K562 (cell line): ENCODE data around the gene MAD2L1BP. TPM values are rescaled to one million over a fixed set of nuclear protein-coding genes. Genes with fewer than 3 reads are reported as not detected.

Experiments
- ATAC-seq: fragments of 200-7000 bp; cut with Tn5 transposase; 3 replicates; pipeline ENCODE4 v1.9.1; 2020; ENCODE audit warnings: moderate library complexity
- BruUV-seq: library from RNA; stranded (reverse); fragments of 400-500 nt; replicated peaks from 2 replicates; lab custom pipeline; 2021; lab: Mats Ljungman, UMichigan
- CTCF ChIA-PET: fragments of 300-600 bp; formaldehyde crosslinking; extraction: SDS; loops from one replicate; lab custom pipeline; 2021; ENCODE audit warnings: low intra/inter-chr PET ratio; lab: Yijun Ruan, JAX
- POLR2A ChIA-PET: fragments of 300-600, 350-650 bp; sonication (Branson Sonifier 250); formaldehyde crosslinking; extraction: SDS; loops from one replicate; lab custom pipeline; 2021; ENCODE audit warnings: antibody characterized with exemption, inconsistent platforms; lab: Yijun Ruan, JAX
- DNase-seq, 4 experiments: peaks; one replicate each; pipeline versions ENCODE4 v3.0.0 to v3.0.0-alpha.2; 2011 to 2018; ENCODE audit warnings: low spot score in 3 of 4, mixed read lengths in 3 of 4; ENCODE audit errors: extremely low read depth in 1 of 4
- FAIRE-seq: peaks from 2 replicates; lab custom pipeline; 2011; peaks lifted over from hg19 to GRCh38; lab: Jason Lieb, UNC
- H2AFZ ChIP-seq: 2 replicates; pipeline ENCODE4 v1.6.0; 2011; ENCODE audit warnings: low read depth, low read length, control low read depth, inconsistent platforms
- H3K27ac ChIP-seq: fragments of 200-600 bp; 3 replicates; pipeline ENCODE4 v1.8.0; 2011; ENCODE audit warnings: low read depth, mild to moderate bottlenecking, control low read depth, inconsistent platforms, low read length, moderate library complexity, mixed read lengths; ENCODE audit errors: extremely low read depth
- H3K27me3 ChIP-seq, 2 experiments: fragments of 300-600 bp in 1 of 2; 2 replicates in 1 of 2; 3 replicates in 1 of 2; pipeline versions ENCODE4 v1.6.0 to v1.8.0; 2011; ENCODE audit warnings: inconsistent platforms in 2 of 2, low read length in 2 of 2, mild to moderate bottlenecking in 1 of 2, mixed read lengths in 1 of 2, moderate library complexity in 1 of 2; ENCODE audit not compliant: control insufficient read depth in 2 of 2, insufficient read depth in 2 of 2
- H3K36me3 ChIP-seq: fragments of 300-600 bp; 3 replicates; pipeline ENCODE4 v1.8.0; 2011; ENCODE audit warnings: mild to moderate bottlenecking, low read length, inconsistent platforms; ENCODE audit not compliant: control insufficient read depth, insufficient read depth
- H3K4me1 ChIP-seq, 2 experiments: fragments of 200-600 bp in 1 of 2; replicated peaks in 1 of 2; 2 replicates in 1 of 2; 3 replicates in 1 of 2; pipeline versions ENCODE4 v1.5.1 to v1.8.0; 2011; ENCODE audit warnings: inconsistent platforms in 2 of 2, low read length in 2 of 2, mild to moderate bottlenecking in 1 of 2, mixed read lengths in 1 of 2, moderate library complexity in 1 of 2; ENCODE audit not compliant: control insufficient read depth in 2 of 2, insufficient read depth in 2 of 2
- H3K4me2 ChIP-seq: 2 replicates; pipeline ENCODE4 v1.6.1; 2011; ENCODE audit warnings: low read length, control low read depth, inconsistent platforms, mixed read lengths; ENCODE audit not compliant: insufficient read depth
- H3K4me3 ChIP-seq: fragments of 200-600 bp; sonication (generic), shearing (Covaris generic); 2 replicates; pipeline ENCODE4 v1.5.1; 2016; ENCODE audit warnings: control low read depth, inconsistent platforms
- H3K79me2 ChIP-seq: fragments of 200-600 bp; 3 replicates; pipeline ENCODE4 v1.8.0; 2011; ENCODE audit warnings: low read length, inconsistent platforms; ENCODE audit not compliant: control insufficient read depth, insufficient read depth
- H3K9ac ChIP-seq, 2 experiments: 2 replicates each; pipeline versions ENCODE4 v1.6.0 to v1.6.1; 2011; ENCODE audit warnings: low read depth in 2 of 2, low read length in 2 of 2, control low read depth in 1 of 2, inconsistent platforms in 1 of 2, mild to moderate bottlenecking in 1 of 2, mixed read lengths in 1 of 2; ENCODE audit not compliant: insufficient read depth in 1 of 2
- H3K9me1 ChIP-seq: one replicate; pipeline ENCODE4 v1.6.0; 2011; ENCODE audit warnings: inconsistent platforms, mild to moderate bottlenecking, low read length, moderate library complexity; ENCODE audit not compliant: control insufficient read depth, insufficient read depth
- H3K9me3 ChIP-seq: replicated peaks from 2 replicates; pipeline ENCODE4 v1.5.1; 2011; ENCODE audit warnings: low read depth, low read length, inconsistent platforms; ENCODE audit not compliant: control insufficient read depth, insufficient read depth
- H4K20me1 ChIP-seq: replicated peaks from 2 replicates; pipeline ENCODE4 v1.6.1; 2011; ENCODE audit warnings: low read length, inconsistent platforms, mixed read lengths; ENCODE audit not compliant: control insufficient read depth, insufficient read depth
- E2F3 ChIP-seq: fragments of 250-450 bp; sonication (Bioruptor Pico); IDR thresholded peaks from 2 replicates; pipeline ENCODE4 v1.4.0; 2020; ENCODE audit warnings: mild to moderate bottlenecking
- FOXA3 ChIP-seq, 2 experiments: fragments of 450-650 bp in 1 of 2; sonication (generic) in 1 of 2; formaldehyde crosslinking; IDR thresholded peaks in 1 of 2; conservative IDR thresholded peaks in 1 of 2; 2 replicates each; pipeline versions ENCODE4 v1.4.0 to v1.8.0; 2020 to 2022; ENCODE audit warnings: mild to moderate bottlenecking in 2 of 2, missing genetic modification reagents in 1 of 2
- POLR2B ChIP-seq: fragments of 450-650 bp; IDR thresholded peaks from 2 replicates; pipeline ENCODE4 v1.6.1; 2018; ENCODE audit warnings: low read depth; ENCODE audit not compliant: partially characterized antibody
- PTTG1 ChIP-seq: fragments of 450-650 bp; IDR thresholded peaks from 2 replicates; pipeline ENCODE4 v1.6.1; 2016; ENCODE audit warnings: low read depth, mild to moderate bottlenecking, missing genetic modification characterization, missing compliant biosample characterization
- RBM22 ChIP-seq: fragments of 200-400 bp; formaldehyde crosslinking; IDR thresholded peaks from 2 replicates; pipeline ENCODE4 v1.6.1; 2018; ENCODE audit warnings: low read length, low read depth; ENCODE audit not compliant: poor library complexity, severe bottlenecking
- WGBS: fragments of 100-300 bp; shearing (Covaris generic); methylation state at CpG from one replicate; pipeline ENCODE4 v1.1.6; 2016; ENCODE audit warnings: low coverage, mixed read lengths; ENCODE audit not compliant: insufficient coverage; ENCODE audit errors: missing lambda C conversion rate; 5-methylcytosine and 5-hydroxymethylcytosine counted together
- in situ Hi-C: fragments of 300-500 bp; cut with MboI; formaldehyde crosslinking; loops from 4 replicates; pipeline ENCODE4 v1.15.0; 2018; ENCODE audit warnings: inconsistent platforms, mixed read lengths
- intact Hi-C: fragments of 100-400 bp; cut with micrococcal nuclease; formaldehyde crosslinking; loops from 2 replicates; pipeline ENCODE4 v1.14.2; 2022
- polyA plus RNA-seq, 8 experiments: library from polyadenylated mRNA; depleted of rRNA in 4 of 8; stranded (reverse) in 5 of 8; unstranded in 3 of 8; fragments of >200 nt; fragmentation: Nextera tagmentation in 2 of 8; fragmentation: Illumina TruSeq in 1 of 8; extraction: Ambion mirVana in 2 of 8; extraction: Trizol in 1 of 8; gene quantifications; 2 replicates each; pipeline versions ENCODE4 v1.2.1 to v1.2.3, GENCODE V29; 2011 to 2014; ENCODE audit warnings: inconsistent platforms in 1 of 8, missing spikeins in 1 of 8
- total RNA-seq, 7 experiments: library from RNA; depleted of rRNA in 6 of 7; stranded (reverse); fragments of >200 nt in 6 of 7; fragmentation: Illumina TruSeq in 2 of 7; extraction: Trizol in 2 of 7; gene quantifications; 2 replicates each; pipeline versions ENCODE4 v1.2.1 to v1.2.3, GENCODE V29; 2011 to 2021; ENCODE audit warnings: low replicate concordance in 1 of 7
- TF ChIP-seq, protein P1 (sequence below): fragments of 450-650 bp; IDR thresholded peaks from 2 replicates; pipeline ENCODE4 v1.6.1; 2016; ENCODE audit warnings: borderline replicate concordance
- TF ChIP-seq, protein P2 (sequence below): fragments of 450-650 bp; IDR thresholded peaks from 2 replicates; pipeline ENCODE4 v1.6.1; 2016
- TF ChIP-seq, protein P3 (sequence below): conservative IDR thresholded peaks from 2 replicates; pipeline ENCODE4 v1.6.1; 2011; ENCODE audit warnings: low read depth, mild to moderate bottlenecking, low read length; ENCODE audit not compliant: control insufficient read depth
- TF ChIP-seq, protein P4 (sequence below): sonication (generic); formaldehyde crosslinking; IDR thresholded peaks from 2 replicates; pipeline ENCODE4 v1.8.1; 2023; ENCODE audit warnings: mild to moderate bottlenecking, missing genetic modification reagents
- TF ChIP-seq, protein P5 (sequence below): fragments of 200-800 bp; sonication (Bioruptor generic); IDR thresholded peaks from 2 replicates; pipeline ENCODE4 v1.6.1; 2017; ENCODE audit warnings: missing genetic modification characterization, missing compliant biosample characterization

The MAD2L1BP gene
- total and polyA plus RNA-seq, 9 of the 15 experiments (the other 6 are each of a cell fraction or from before 2014, with no cell fraction given), result 69.7 to 321 (median 111) TPM

DNA sequence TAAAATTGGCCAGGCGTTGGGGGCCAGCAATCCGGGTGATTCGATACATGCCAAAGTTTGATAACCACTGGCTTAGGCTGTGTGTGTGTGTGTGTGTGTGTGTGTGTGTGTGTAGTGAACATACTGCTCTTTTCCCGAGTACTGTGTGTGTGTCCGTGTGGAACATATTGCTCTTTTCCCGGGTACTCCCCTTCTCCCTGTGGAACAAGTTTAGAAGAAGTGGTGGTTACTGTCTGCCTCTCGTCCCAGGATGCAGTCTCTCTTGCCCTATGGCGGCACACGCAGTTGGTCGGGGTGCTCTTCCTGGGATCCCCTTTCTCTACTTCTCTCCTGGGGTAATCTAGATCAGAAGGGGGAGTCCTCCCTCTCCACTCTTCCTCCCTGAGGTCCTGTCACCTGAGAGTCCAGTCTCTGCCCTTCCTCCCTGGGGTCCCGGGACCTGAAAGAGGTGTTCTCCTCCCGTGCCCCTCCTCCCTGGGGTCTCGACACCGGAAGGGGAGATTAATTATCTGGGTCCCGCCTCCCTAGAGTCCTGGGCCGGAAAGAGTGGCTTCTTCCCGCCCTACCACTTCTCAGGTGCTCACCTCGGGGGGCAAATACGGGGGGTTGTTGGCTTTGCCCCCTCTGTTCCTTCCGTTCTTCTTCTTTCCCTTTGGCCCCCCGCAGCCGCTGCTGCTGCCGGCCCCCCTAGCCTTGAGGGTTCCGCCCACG, 7.1 kb upstream of the MAD2L1BP start (continued):
- TF ChIP-seq, protein P1, sequence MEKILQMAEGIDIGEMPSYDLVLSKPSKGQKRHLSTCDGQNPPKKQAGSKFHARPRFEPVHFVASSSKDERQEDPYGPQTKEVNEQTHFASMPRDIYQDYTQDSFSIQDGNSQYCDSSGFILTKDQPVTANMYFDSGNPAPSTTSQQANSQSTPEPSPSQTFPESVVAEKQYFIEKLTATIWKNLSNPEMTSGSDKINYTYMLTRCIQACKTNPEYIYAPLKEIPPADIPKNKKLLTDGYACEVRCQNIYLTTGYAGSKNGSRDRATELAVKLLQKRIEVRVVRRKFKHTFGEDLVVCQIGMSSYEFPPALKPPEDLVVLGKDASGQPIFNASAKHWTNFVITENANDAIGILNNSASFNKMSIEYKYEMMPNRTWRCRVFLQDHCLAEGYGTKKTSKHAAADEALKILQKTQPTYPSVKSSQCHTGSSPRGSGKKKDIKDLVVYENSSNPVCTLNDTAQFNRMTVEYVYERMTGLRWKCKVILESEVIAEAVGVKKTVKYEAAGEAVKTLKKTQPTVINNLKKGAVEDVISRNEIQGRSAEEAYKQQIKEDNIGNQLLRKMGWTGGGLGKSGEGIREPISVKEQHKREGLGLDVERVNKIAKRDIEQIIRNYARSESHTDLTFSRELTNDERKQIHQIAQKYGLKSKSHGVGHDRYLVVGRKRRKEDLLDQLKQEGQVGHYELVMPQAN, result peak; percentile 60; the same call in 1 of the 2 replicates

DNA sequence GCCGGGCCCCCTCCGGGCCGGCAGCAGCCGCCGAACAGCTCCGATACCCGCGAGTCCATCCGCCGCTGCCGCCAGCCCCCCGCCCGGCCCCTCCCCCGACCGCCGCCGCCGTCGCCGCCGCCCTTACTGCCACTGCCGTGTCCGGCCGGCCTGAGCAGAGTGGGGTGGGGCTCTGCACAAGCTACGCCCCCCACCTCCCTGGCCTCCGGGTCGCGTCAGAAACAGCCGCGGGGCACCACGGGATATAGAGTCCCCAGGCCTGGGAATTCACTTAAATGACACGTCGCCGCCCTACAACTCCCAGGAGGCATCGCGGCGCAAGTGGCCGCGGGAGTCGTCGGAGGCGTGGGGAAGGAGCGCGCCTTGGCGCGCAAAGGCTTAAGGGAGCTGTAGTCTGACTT, 6.5 kb upstream of the MAD2L1BP start, which contains the start of gene GTPBP2:
TSS of gene GTPBP2 (minus strand) at position 161 of the 401 bp plus-strand sequence. CDS start at position 59, 102 bp downstream.
- DNase-seq (peak; percentile 95 to 100 (median 96)), ATAC-seq (peak; percentile 79), FAIRE-seq (peak; percentile 93)
- Histone ChIP-seq H3K9me3 (no peaks in the 10 kb centered on the region), H4K20me1 (no peaks in the 10 kb centered on the region), H3K27me3 (no peaks in the 10 kb centered on the region; a peak in 1 of 5 replicates), H3K27ac (peak within 1 kb of the TSS; percentile 99), H3K4me3 (peak within 1 kb of the TSS; percentile 58), H3K9me1 (peaks cover 9% of the 10 kb centered on the region), H3K4me2 (peak within 1 kb of the TSS; percentile 99), H3K9ac (peak within 1 kb of the TSS; percentile 95 to 99), H3K36me3 (peaks cover 35% of the 10 kb centered on the region), H2AFZ (peak within 1 kb of the TSS; percentile 62), H3K4me1 (peaks cover 39 to 57% of the 10 kb centered on the region in 2 experiments), H3K79me2 (peaks cover 59% of the 10 kb centered on the region)
- POLR2A ChIA-PET, result interaction anchor here (0.6 to 11.8 kb wide), 62 partner anchors 8 to 1682 kb away, joined by 3 to 206 read pairs (median 4); partner anchors contain the start of genes CNPY3, HSP90AB1, POLH and POLR1C
- no TSS peak for BruUV-seq
- intact Hi-C loops (loop anchor here (2.0 to 5.0 kb wide), 3 partner anchors 38 to 498 kb away; partner anchors contain the start of genes MRPL14, POLH, TMEM63B and XPO5), in situ Hi-C loops (no loop called here)
- CTCF ChIA-PET, result no interaction called here
- under 1% methylated on average over 29 of the region's 46 CpGs for WGBS
- TF ChIP-seq, protein P2, sequence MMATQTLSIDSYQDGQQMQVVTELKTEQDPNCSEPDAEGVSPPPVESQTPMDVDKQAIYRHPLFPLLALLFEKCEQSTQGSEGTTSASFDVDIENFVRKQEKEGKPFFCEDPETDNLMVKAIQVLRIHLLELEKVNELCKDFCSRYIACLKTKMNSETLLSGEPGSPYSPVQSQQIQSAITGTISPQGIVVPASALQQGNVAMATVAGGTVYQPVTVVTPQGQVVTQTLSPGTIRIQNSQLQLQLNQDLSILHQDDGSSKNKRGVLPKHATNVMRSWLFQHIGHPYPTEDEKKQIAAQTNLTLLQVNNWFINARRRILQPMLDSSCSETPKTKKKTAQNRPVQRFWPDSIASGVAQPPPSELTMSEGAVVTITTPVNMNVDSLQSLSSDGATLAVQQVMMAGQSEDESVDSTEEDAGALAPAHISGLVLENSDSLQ, result peak; percentile 74
- TF ChIP-seq, protein P3, sequence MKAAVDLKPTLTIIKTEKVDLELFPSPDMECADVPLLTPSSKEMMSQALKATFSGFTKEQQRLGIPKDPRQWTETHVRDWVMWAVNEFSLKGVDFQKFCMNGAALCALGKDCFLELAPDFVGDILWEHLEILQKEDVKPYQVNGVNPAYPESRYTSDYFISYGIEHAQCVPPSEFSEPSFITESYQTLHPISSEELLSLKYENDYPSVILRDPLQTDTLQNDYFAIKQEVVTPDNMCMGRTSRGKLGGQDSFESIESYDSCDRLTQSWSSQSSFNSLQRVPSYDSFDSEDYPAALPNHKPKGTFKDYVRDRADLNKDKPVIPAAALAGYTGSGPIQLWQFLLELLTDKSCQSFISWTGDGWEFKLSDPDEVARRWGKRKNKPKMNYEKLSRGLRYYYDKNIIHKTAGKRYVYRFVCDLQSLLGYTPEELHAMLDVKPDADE, result peak; percentile 98
- no peak for TF ChIP-seq PTTG1
- TF ChIP-seq, protein P4, sequence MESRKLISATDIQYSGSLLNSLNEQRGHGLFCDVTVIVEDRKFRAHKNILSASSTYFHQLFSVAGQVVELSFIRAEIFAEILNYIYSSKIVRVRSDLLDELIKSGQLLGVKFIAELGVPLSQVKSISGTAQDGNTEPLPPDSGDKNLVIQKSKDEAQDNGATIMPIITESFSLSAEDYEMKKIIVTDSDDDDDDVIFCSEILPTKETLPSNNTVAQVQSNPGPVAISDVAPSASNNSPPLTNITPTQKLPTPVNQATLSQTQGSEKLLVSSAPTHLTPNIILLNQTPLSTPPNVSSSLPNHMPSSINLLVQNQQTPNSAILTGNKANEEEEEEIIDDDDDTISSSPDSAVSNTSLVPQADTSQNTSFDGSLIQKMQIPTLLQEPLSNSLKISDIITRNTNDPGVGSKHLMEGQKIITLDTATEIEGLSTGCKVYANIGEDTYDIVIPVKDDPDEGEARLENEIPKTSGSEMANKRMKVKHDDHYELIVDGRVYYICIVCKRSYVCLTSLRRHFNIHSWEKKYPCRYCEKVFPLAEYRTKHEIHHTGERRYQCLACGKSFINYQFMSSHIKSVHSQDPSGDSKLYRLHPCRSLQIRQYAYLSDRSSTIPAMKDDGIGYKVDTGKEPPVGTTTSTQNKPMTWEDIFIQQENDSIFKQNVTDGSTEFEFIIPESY (CRISPR knock-in tag), result no peak
- peak; percentile 67 for TF ChIP-seq RBM22
- TF ChIP-seq FOXA3 (CRISPR knock-in tag; conservative IDR thresholded peaks at IDR 0.05 in 1 of 2, IDR thresholded peaks at IDR 0.05 in 1 of 2), result no peak
- TF ChIP-seq E2F3, result no peak
- no peak for TF ChIP-seq POLR2B
- TF ChIP-seq, protein P5, sequence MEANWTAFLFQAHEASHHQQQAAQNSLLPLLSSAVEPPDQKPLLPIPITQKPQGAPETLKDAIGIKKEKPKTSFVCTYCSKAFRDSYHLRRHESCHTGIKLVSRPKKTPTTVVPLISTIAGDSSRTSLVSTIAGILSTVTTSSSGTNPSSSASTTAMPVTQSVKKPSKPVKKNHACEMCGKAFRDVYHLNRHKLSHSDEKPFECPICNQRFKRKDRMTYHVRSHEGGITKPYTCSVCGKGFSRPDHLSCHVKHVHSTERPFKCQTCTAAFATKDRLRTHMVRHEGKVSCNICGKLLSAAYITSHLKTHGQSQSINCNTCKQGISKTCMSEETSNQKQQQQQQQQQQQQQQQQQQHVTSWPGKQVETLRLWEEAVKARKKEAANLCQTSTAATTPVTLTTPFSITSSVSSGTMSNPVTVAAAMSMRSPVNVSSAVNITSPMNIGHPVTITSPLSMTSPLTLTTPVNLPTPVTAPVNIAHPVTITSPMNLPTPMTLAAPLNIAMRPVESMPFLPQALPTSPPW (CRISPR knock-in tag), result peak; percentile 92
